A673 (cell line): ENCODE measurements around the gene DDI2. TPM values are rescaled to one million over a fixed set of nuclear protein-coding genes. Genes with fewer than 3 reads are reported as not detected.

Experiments
- BruUV-seq: library from RNA; stranded (reverse); fragments of 400-500 nt; replicated peaks from 2 replicates; lab custom pipeline; 2021; lab: Mats Ljungman, UMichigan
- CTCF ChIA-PET: fragments of 300-600 bp; sonication (Branson Sonifier 250); formaldehyde crosslinking; loops from one replicate; lab custom pipeline; 2022; ENCODE audit warnings: antibody characterized with exemption; lab: Charles Lee
- POLR2A ChIA-PET: fragments of 300-600 bp; sonication (Branson Sonifier 250); formaldehyde crosslinking; loops from one replicate; lab custom pipeline; 2022; ENCODE audit warnings: antibody characterized with exemption; ENCODE audit not compliant: low non-redundant PET; lab: Charles Lee
- DNase-seq: peaks from one replicate; pipeline ENCODE4 v3.0.0-alpha.2; 2015; ENCODE audit warnings: low spot score
- H3K27ac ChIP-seq: fragments of 200-600 bp; sonication (generic); 2 replicates; pipeline ENCODE4 v1.5.1; 2016; ENCODE audit warnings: mixed run types, low read depth, mild to moderate bottlenecking, mixed read lengths, antibody characterized with exemption, low read length; ENCODE audit not compliant: poor library complexity, severe bottlenecking
- H3K27me3 ChIP-seq: fragments of 200-600 bp; sonication (generic); replicated peaks from 2 replicates; pipeline ENCODE4 v1.6.1; 2017; ENCODE audit warnings: mixed run types, low read depth, mild to moderate bottlenecking, mixed read lengths, antibody characterized with exemption, low read length; ENCODE audit not compliant: insufficient read depth, poor library complexity
- H3K36me3 ChIP-seq: fragments of 200-600 bp; sonication (generic); 2 replicates; pipeline ENCODE4 v1.6.1; 2016; ENCODE audit warnings: mixed run types, mild to moderate bottlenecking, mixed read lengths, antibody characterized with exemption, low read length; ENCODE audit not compliant: insufficient read depth, poor library complexity, severe bottlenecking
- H3K4me1 ChIP-seq: fragments of 200-600 bp; sonication (generic); 2 replicates; pipeline ENCODE4 v1.6.1; 2017; ENCODE audit warnings: mixed run types, mild to moderate bottlenecking, mixed read lengths, antibody characterized with exemption, low read length; ENCODE audit not compliant: insufficient read depth, poor library complexity, severe bottlenecking
- H3K4me3 ChIP-seq: fragments of 200-600 bp; sonication (generic); 2 replicates; pipeline ENCODE4 v1.5.1; 2016; ENCODE audit warnings: low read depth, mixed run types, mild to moderate bottlenecking, mixed read lengths, low read length; ENCODE audit not compliant: poor library complexity, severe bottlenecking
- H3K9me3 ChIP-seq: fragments of 200-600 bp; sonication (generic); 2 replicates; pipeline ENCODE4 v1.6.1; 2016; ENCODE audit warnings: mixed run types, low read depth, mild to moderate bottlenecking, mixed read lengths, antibody characterized with exemption, low read length; ENCODE audit not compliant: poor library complexity, severe bottlenecking
- CTCF ChIP-seq: fragments of 300-800, 200-600 bp; sonication (generic); conservative IDR thresholded peaks from 2 replicates; pipeline ENCODE4 v1.5.1; 2017; ENCODE audit warnings: low read depth, mild to moderate bottlenecking, antibody characterized with exemption, low read length, moderate library complexity, mixed read lengths
- EZH2 ChIP-seq: fragments of 200-600 bp; sonication (generic); IDR thresholded peaks from 2 replicates; pipeline ENCODE4 v1.6.1; 2017; ENCODE audit warnings: borderline replicate concordance, low read depth, mild to moderate bottlenecking, mixed read lengths, antibody characterized with exemption, low read length; ENCODE audit not compliant: poor library complexity, severe bottlenecking
- intact Hi-C: fragments of 100-400 bp; cut with micrococcal nuclease; formaldehyde crosslinking; loops from one replicate; pipeline ENCODE4 v1.10.0; 2022; ENCODE audit not compliant: unreplicated experiment
- total RNA-seq: library from RNA; stranded (reverse); gene quantifications from 2 replicates; pipeline ENCODE4 v1.2.3, GENCODE V29; 2021

The DDI2 gene
- total RNA-seq, 1 experiment from 2014 or later = 41.3 TPM

- no peak for DNase-seq
- no peaks in the 10 kb centered on the region for H3K4me1 ChIP-seq
- no peak overlapping the region for H3K4me3 ChIP-seq
- H3K36me3 ChIP-seq = peaks cover 10% of the 10 kb centered on the region
- intact Hi-C loops = no loop called here
- CTCF ChIA-PET = no interaction called here
- BruUV-seq = no TSS peak
- no peaks in the 10 kb centered on the region for H3K9me3 ChIP-seq
- no peak overlapping the region for H3K27ac ChIP-seq
- POLR2A ChIA-PET = interaction anchor here (0.6 kb wide), 1 partner anchor 76 kb away, joined by 10 read pairs; no protein-coding TSS in a partner anchor
- no peaks in the 10 kb centered on the region for H3K27me3 ChIP-seq
- TF ChIP-seq EZH2 (no peak), CTCF (no peak)
Measured at GRCh38 chr1:15712168-15712567, 94.9 kb downstream of the DDI2 start.

- DNase-seq = no peak
- H3K4me3 ChIP-seq = no peak overlapping the region
- no peak for TF ChIP-seq CTCF
- no peak for TF ChIP-seq EZH2
- H3K27me3 ChIP-seq = no peaks in the 10 kb centered on the region
- BruUV-seq = no TSS peak
- ChIA-PET POLR2A (no interaction called here), CTCF (no interaction called here)
- intact Hi-C loops = no loop called here
- peaks cover 21% of the 10 kb centered on the region for H3K36me3 ChIP-seq
- H3K9me3 ChIP-seq = no peaks in the 10 kb centered on the region
- H3K27ac ChIP-seq = no peak overlapping the region
- no peaks in the 10 kb centered on the region for H3K4me1 ChIP-seq
Measured at GRCh38 chr1:15714406-15715136, 97.3 kb downstream of the DDI2 start.

- TF ChIP-seq CTCF (no peak), EZH2 (no peak)
- Histone ChIP-seq H3K9me3 (no peaks in the 10 kb centered on the region), H3K4me3 (no peak overlapping the region), H3K27me3 (no peaks in the 10 kb centered on the region), H3K27ac (no peak overlapping the region), H3K4me1 (no peaks in the 10 kb centered on the region), H3K36me3 (peaks cover 24% of the 10 kb centered on the region)
- no peak for DNase-seq
- BruUV-seq = no TSS peak
- ChIA-PET CTCF (no interaction called here), POLR2A (no interaction called here)
- intact Hi-C loops = no loop called here
Measured at GRCh38 chr1:15717418-15718125, 100.3 kb downstream of the DDI2 start.
